IMR-90 (cell line): Measurements from ENCODE around the gene TRIM43B. TPM values are rescaled to one million over a fixed set of nuclear protein-coding genes. Genes with fewer than 3 reads are reported as not detected.
"Not testable (repeated sequence)": the region's sequence is repeated elsewhere in the genome, so short reads cannot be mapped to it uniquely, and the experiment has no call there.

Experiments
- ATAC-seq: fragments of 200-7000 bp; cut with Tn5 transposase; 2 replicates; pipeline ENCODE4 v1.9.1; 2020; ENCODE audit warnings: low read depth, mild to moderate bottlenecking, moderate library complexity
- BruUV-seq: library from RNA; stranded (reverse); fragments of 400-500 nt; replicated peaks from 2 replicates; lab custom pipeline; 2021; lab: Mats Ljungman, UMichigan
- CTCF ChIA-PET: fragments of 300-600 bp; formaldehyde crosslinking; extraction: SDS; loops from one replicate; lab custom pipeline; 2021; ENCODE audit warnings: antibody characterized with exemption; lab: Yijun Ruan, JAX
- POLR2A ChIA-PET: fragments of 300-600 bp; sonication (Branson Sonifier 250); formaldehyde crosslinking; loops from one replicate; lab custom pipeline; 2022; ENCODE audit warnings: antibody characterized with exemption; ENCODE audit not compliant: unreplicated experiment; lab: Charles Lee
- DNase-seq: peaks from one replicate; pipeline ENCODE4 v3.0.0; 2013
- H2AFZ ChIP-seq: replicated peaks from 2 replicates; pipeline ENCODE3; 2013; ENCODE audit warnings: low read length, mild to moderate bottlenecking; ENCODE audit not compliant: poor library complexity
- H2AK5ac ChIP-seq: 2 replicates; pipeline ENCODE4 v1.6.1; 2013; ENCODE audit warnings: low read depth, low read length, inconsistent platforms
- H2AK9ac ChIP-seq: replicated peaks from 2 replicates; pipeline ENCODE3; 2013; ENCODE audit warnings: mild to moderate bottlenecking, low read depth, low read length, moderate library complexity; ENCODE audit not compliant: poor library complexity
- H2BK120ac ChIP-seq: 2 replicates; pipeline ENCODE4 v1.6.1; 2013; ENCODE audit warnings: low read depth, low read length, inconsistent platforms
- H2BK15ac ChIP-seq: 3 replicates; pipeline ENCODE4 v1.6.1; 2013; ENCODE audit warnings: low read depth, low read length, inconsistent platforms
- H2BK20ac ChIP-seq: 2 replicates; pipeline ENCODE4 v1.6.1; 2013; ENCODE audit warnings: low read depth, mild to moderate bottlenecking, inconsistent platforms, low read length, moderate library complexity
- H2BK5ac ChIP-seq: 2 replicates; pipeline ENCODE4 v1.6.1; 2013; ENCODE audit warnings: mild to moderate bottlenecking, low read depth, low read length, inconsistent platforms; ENCODE audit not compliant: poor library complexity, severe bottlenecking
- H3K14ac ChIP-seq: replicated peaks from 2 replicates; pipeline ENCODE4 v1.6.1; 2013; ENCODE audit warnings: low read depth, low read length, inconsistent platforms
- H3K18ac ChIP-seq: 2 replicates; pipeline ENCODE4 v1.6.1; 2013; ENCODE audit warnings: low read depth, low read length, control low read depth
- H3K23ac ChIP-seq: 2 replicates; pipeline ENCODE4 v1.6.1; 2013; ENCODE audit warnings: low read depth, low read length, inconsistent platforms
- H3K27ac ChIP-seq: 2 replicates; pipeline ENCODE4 v1.5.1; 2013; ENCODE audit warnings: mild to moderate bottlenecking, control low read depth, low read length; ENCODE audit not compliant: insufficient read depth
- H3K27me3 ChIP-seq: 2 replicates; pipeline ENCODE4 v1.6.1; 2013; ENCODE audit warnings: low read length; ENCODE audit not compliant: control insufficient read depth, insufficient read depth
- H3K36me3 ChIP-seq: 2 replicates; pipeline ENCODE4 v1.6.1; 2013; ENCODE audit warnings: low read length, mixed read lengths; ENCODE audit not compliant: control insufficient read depth, insufficient read depth
- H3K4ac ChIP-seq: 2 replicates; pipeline ENCODE4 v1.6.1; 2013; ENCODE audit warnings: low read depth, low read length, inconsistent platforms
- H3K4me1 ChIP-seq: 2 replicates; pipeline ENCODE4 v1.6.1; 2013; ENCODE audit warnings: low read length, mixed read lengths; ENCODE audit not compliant: control insufficient read depth, insufficient read depth
- H3K4me2 ChIP-seq: 2 replicates; pipeline ENCODE4 v1.6.1; 2013; ENCODE audit warnings: low read depth, mild to moderate bottlenecking, control low read depth, low read length, moderate library complexity
- H3K4me3 ChIP-seq: 2 replicates; pipeline ENCODE4 v1.5.1; 2013; ENCODE audit warnings: low read depth, mild to moderate bottlenecking, control low read depth, low read length, moderate library complexity; ENCODE audit not compliant: insufficient read depth
- H3K56ac ChIP-seq: 2 replicates; pipeline ENCODE4 v1.6.1; 2013; ENCODE audit warnings: low read length, inconsistent platforms; ENCODE audit not compliant: insufficient read depth; ENCODE audit errors: extremely low read depth
- H3K79me1 ChIP-seq, 2 experiments: 2 replicates each; pipeline ENCODE4 v1.6.1; 2013; ENCODE audit warnings: low read length in 2 of 2, inconsistent platforms in 1 of 2, low read depth in 1 of 2
- H3K9ac ChIP-seq: 2 replicates; pipeline ENCODE4 v1.6.1; 2013; ENCODE audit warnings: low read depth, low read length, control low read depth
- H3K9me1 ChIP-seq: 2 replicates; pipeline ENCODE4 v1.6.1; 2013; ENCODE audit warnings: low read length, inconsistent platforms; ENCODE audit not compliant: insufficient read depth
- H3K9me3 ChIP-seq: 2 replicates; pipeline ENCODE4 v1.6.1; 2013; ENCODE audit warnings: low read length; ENCODE audit not compliant: control insufficient read depth, insufficient read depth
- H4K20me1 ChIP-seq: 2 replicates; pipeline ENCODE4 v1.6.1; 2013; ENCODE audit warnings: low read length, inconsistent platforms; ENCODE audit not compliant: insufficient read depth
- H4K5ac ChIP-seq: 2 replicates; pipeline ENCODE4 v1.6.1; 2013; ENCODE audit warnings: mild to moderate bottlenecking, low read depth, low read length, control low read depth
- H4K8ac ChIP-seq, 2 experiments: 2 replicates each; pipeline ENCODE4 v1.6.1; 2013; ENCODE audit warnings: low read depth in 2 of 2, low read length in 2 of 2, control low read depth in 1 of 2, inconsistent platforms in 1 of 2
- H4K91ac ChIP-seq: 2 replicates; pipeline ENCODE4 v1.6.1; 2013; ENCODE audit warnings: low read depth, low read length, inconsistent platforms; ENCODE audit not compliant: insufficient read depth
- WGBS, 2 experiments: methylation state at CpG; one replicate each; pipeline versions ENCODE4 v1.1.5 to v1.1.7; 2013; ENCODE audit warnings: missing lambda C conversion rate in 2 of 2; ENCODE audit not compliant: insufficient read length in 1 of 2; ENCODE audit errors: extremely low coverage in 2 of 2; 5-methylcytosine and 5-hydroxymethylcytosine counted together
- dilution Hi-C: fragments of 300-500 bp; cut with HindIII; formaldehyde crosslinking; loops from one replicate; pipeline ENCODE4 v1.14.3; 2018; ENCODE audit warnings: low sequenced_read_pairs; ENCODE audit not compliant: unreplicated experiment
- in situ Hi-C: fragments of 300-500 bp; cut with MboI; formaldehyde crosslinking; loops from 3 replicates; pipeline ENCODE4 v1.14.3; 2019; ENCODE audit warnings: low sequenced_read_pairs, inconsistent platforms, mixed read lengths
- intact Hi-C: fragments of 100-400 bp; cut with micrococcal nuclease; formaldehyde crosslinking; loops from 2 replicates; pipeline ENCODE4 v1.10.0; 2022
- polyA plus RNA-seq, 3 experiments: library from polyadenylated mRNA; depleted of rRNA; stranded (reverse); fragments of >200 nt; gene quantifications; 2 replicates each; pipeline ENCODE4 v1.2.3, GENCODE V29; 2012; ENCODE audit warnings: low replicate concordance in 1 of 3
- total RNA-seq: library from RNA; depleted of rRNA; stranded (reverse); fragments of >200 nt; gene quantifications from 2 replicates; pipeline ENCODE4 v1.2.3, GENCODE V29; 2012

The TRIM43B gene
- total and polyA plus RNA-seq, 2 of the 4 experiments (the other 2 are of a cell fraction), result not detected

- H3K18ac ChIP-seq, in situ Hi-C loops, H3K79me1 ChIP-seq, H3K9me1 ChIP-seq, H3K4ac ChIP-seq, H4K20me1 ChIP-seq, dilution Hi-C loops, ATAC-seq, DNase-seq, H2BK120ac ChIP-seq, H3K27me3 ChIP-seq, H3K9ac ChIP-seq, H4K8ac ChIP-seq, CTCF ChIA-PET, H3K9me3 ChIP-seq, H2AK9ac ChIP-seq, H3K27ac ChIP-seq, intact Hi-C loops, POLR2A ChIA-PET, BruUV-seq, H2AFZ ChIP-seq, H3K56ac ChIP-seq, H3K4me2 ChIP-seq, H2BK5ac ChIP-seq, H3K36me3 ChIP-seq, H3K4me3 ChIP-seq, H3K4me1 ChIP-seq, H4K5ac ChIP-seq, H3K23ac ChIP-seq, H2BK20ac ChIP-seq, H2AK5ac ChIP-seq, H2BK15ac ChIP-seq, H3K14ac ChIP-seq, H4K91ac ChIP-seq: not testable (repeated sequence)
- WGBS, 2 experiments, result no CpG with 5 or more reads among the region's 3 CpGs
Observed at GRCh38 chr2:95467984-95468383, 16.6 kb downstream of the TRIM43B start.

GRCh38 chr2:95466572-95466971 is 18.0 kb downstream of the TRIM43B start:
- in situ Hi-C loops, result not testable (repeated sequence)

More at GRCh38 chr2:95466572-95466971, 18.0 kb downstream of the TRIM43B start:
- H2AK9ac ChIP-seq, H3K4ac ChIP-seq, H3K27ac ChIP-seq, H3K9me3 ChIP-seq, H3K56ac ChIP-seq, H2AFZ ChIP-seq, H2AK5ac ChIP-seq, H3K36me3 ChIP-seq, H3K14ac ChIP-seq, H4K5ac ChIP-seq, H3K4me3 ChIP-seq, H2BK15ac ChIP-seq, POLR2A ChIA-PET, H4K20me1 ChIP-seq, CTCF ChIA-PET, H2BK120ac ChIP-seq, H3K9ac ChIP-seq, H3K27me3 ChIP-seq, H3K23ac ChIP-seq, H3K18ac ChIP-seq, ATAC-seq, H4K8ac ChIP-seq, H3K4me1 ChIP-seq, BruUV-seq, H4K91ac ChIP-seq, H2BK20ac ChIP-seq, H3K9me1 ChIP-seq, H3K79me1 ChIP-seq, intact Hi-C loops, dilution Hi-C loops, DNase-seq, H2BK5ac ChIP-seq, H3K4me2 ChIP-seq: not testable (repeated sequence)
- no CpG with 5 or more reads among the region's 2 CpGs for WGBS, 2 experiments
